Natural killer cell (primary cell): ENCODE measurements around the gene CHMP2A. TPM values are rescaled to one million over a fixed set of nuclear protein-coding genes. Genes with fewer than 3 reads are reported as not detected.

ENCODE experiments used
- ATAC-seq, 3 donors: fragments of 150-1000 bp in 2 of 3; fragments of 200-7000 bp in 1 of 3; cut with Tn5 transposase; 1 replicate in 1 of 3; 2 replicates in 2 of 3; pipeline ENCODE4 v1.10.0; 2021; ENCODE audit warnings: mild to moderate bottlenecking in 2 of 3, moderate library complexity in 2 of 3
- DNase-seq, 2 donors: peaks; one replicate each; pipeline versions ENCODE4 v3.0.0 to v3.0.0-alpha.2; 2013 to 2021; ENCODE audit warnings: mixed read lengths in 1 of 2
- H3K27ac ChIP-seq: one replicate; pipeline ENCODE4 v1.5.1; 2013; ENCODE audit warnings: mild to moderate bottlenecking, low read length
- H3K27me3 ChIP-seq: one replicate; pipeline ENCODE4 v1.6.1; 2013; ENCODE audit warnings: low read length; ENCODE audit not compliant: control insufficient read depth, insufficient read depth
- H3K36me3 ChIP-seq: one replicate; pipeline ENCODE4 v1.6.1; 2013; ENCODE audit warnings: low read length; ENCODE audit not compliant: control insufficient read depth, insufficient read depth
- H3K4me1 ChIP-seq: one replicate; pipeline ENCODE4 v1.6.1; 2013; ENCODE audit warnings: low read length; ENCODE audit not compliant: control insufficient read depth, insufficient read depth
- H3K4me3 ChIP-seq: one replicate; pipeline ENCODE4 v1.5.1; 2013; ENCODE audit warnings: low read length
- H3K9me3 ChIP-seq: one replicate; pipeline ENCODE4 v1.6.1; 2013; ENCODE audit warnings: low read length; ENCODE audit not compliant: control insufficient read depth, insufficient read depth
- H3K27ac Mint-ChIP-seq, 2 donors: one replicate each; pipeline ENCODE4 v1.8.0; 2022; ENCODE audit warnings: mild to moderate bottlenecking in 2 of 2, mixed read lengths in 2 of 2, moderate library complexity in 1 of 2
- H3K27me3 Mint-ChIP-seq, 2 donors: one replicate each; pipeline ENCODE4 v1.8.0; 2022; ENCODE audit warnings: low read depth in 2 of 2, mixed read lengths in 2 of 2
- H3K36me3 Mint-ChIP-seq: one replicate; pipeline ENCODE4 v1.8.0; 2022; ENCODE audit warnings: mixed read lengths
- H3K4me1 Mint-ChIP-seq, 2 donors: one replicate each; pipeline ENCODE4 v1.8.0; 2022; ENCODE audit warnings: mixed read lengths in 2 of 2
- H3K4me3 Mint-ChIP-seq: one replicate; pipeline ENCODE4 v1.8.0; 2022; ENCODE audit warnings: mild to moderate bottlenecking, moderate library complexity, mixed read lengths
- H3K9me3 Mint-ChIP-seq, 2 donors: one replicate each; pipeline ENCODE4 v1.8.0; 2022; ENCODE audit warnings: mixed read lengths in 2 of 2
- WGBS: methylation state at CpG from one replicate; pipeline ENCODE4 v1.1.7; 2013; ENCODE audit warnings: missing lambda C conversion rate; ENCODE audit not compliant: insufficient coverage; 5-methylcytosine and 5-hydroxymethylcytosine counted together
- intact Hi-C: fragments of 100-400 bp; cut with micrococcal nuclease; formaldehyde crosslinking; loops from one replicate; pipeline ENCODE4 v1.14.2; 2022
- total RNA-seq, 4 donors: library from RNA; stranded (reverse); fragments of 120-200 nt in 1 of 4; gene quantifications; one replicate each; pipeline versions ENCODE4 v1.2.3 to v1.2.4, GENCODE V29; 2013 to 2022
- TF ChIP-seq, protein P1 (sequence below): fragments of 200-600 bp; IDR thresholded peaks from one replicate; pipeline ENCODE4 v1.8.0; 2022; ENCODE audit warnings: antibody characterized with exemption

Gene CHMP2A
- total RNA-seq, 3 donors from 2014 or later (not counting 1 experiment from before 2014, with no cell fraction given) = 82.7 to 95.7 (median 94.7) TPM

DNA sequence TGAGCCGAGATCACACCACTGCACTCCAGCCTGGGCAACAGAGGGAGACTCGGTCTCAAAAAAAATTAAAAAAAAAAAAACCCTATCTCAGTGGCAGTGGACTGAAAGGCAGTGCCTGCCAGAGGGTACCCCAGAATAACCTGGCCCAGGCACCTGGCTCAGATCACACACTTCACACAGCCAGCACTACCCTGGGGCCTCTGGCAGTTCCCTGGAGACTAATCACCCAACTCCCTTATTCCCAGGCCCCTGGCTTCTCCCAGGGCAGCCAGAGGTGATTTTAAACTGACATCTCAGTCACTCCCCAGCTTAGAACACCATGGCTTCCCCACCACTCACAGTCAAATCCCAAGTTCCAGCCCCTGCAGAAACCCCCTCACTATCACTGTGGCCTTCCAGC, 39.6 kb downstream of the CHMP2A start:
- TF ChIP-seq, protein P1, sequence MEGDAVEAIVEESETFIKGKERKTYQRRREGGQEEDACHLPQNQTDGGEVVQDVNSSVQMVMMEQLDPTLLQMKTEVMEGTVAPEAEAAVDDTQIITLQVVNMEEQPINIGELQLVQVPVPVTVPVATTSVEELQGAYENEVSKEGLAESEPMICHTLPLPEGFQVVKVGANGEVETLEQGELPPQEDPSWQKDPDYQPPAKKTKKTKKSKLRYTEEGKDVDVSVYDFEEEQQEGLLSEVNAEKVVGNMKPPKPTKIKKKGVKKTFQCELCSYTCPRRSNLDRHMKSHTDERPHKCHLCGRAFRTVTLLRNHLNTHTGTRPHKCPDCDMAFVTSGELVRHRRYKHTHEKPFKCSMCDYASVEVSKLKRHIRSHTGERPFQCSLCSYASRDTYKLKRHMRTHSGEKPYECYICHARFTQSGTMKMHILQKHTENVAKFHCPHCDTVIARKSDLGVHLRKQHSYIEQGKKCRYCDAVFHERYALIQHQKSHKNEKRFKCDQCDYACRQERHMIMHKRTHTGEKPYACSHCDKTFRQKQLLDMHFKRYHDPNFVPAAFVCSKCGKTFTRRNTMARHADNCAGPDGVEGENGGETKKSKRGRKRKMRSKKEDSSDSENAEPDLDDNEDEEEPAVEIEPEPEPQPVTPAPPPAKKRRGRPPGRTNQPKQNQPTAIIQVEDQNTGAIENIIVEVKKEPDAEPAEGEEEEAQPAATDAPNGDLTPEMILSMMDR = no peak
- H3K4me1 Mint-ChIP-seq = peaks cover 22 to 54% of the 10 kb centered on the region in 2 donors
- intact Hi-C loops = no loop called here

DNA sequence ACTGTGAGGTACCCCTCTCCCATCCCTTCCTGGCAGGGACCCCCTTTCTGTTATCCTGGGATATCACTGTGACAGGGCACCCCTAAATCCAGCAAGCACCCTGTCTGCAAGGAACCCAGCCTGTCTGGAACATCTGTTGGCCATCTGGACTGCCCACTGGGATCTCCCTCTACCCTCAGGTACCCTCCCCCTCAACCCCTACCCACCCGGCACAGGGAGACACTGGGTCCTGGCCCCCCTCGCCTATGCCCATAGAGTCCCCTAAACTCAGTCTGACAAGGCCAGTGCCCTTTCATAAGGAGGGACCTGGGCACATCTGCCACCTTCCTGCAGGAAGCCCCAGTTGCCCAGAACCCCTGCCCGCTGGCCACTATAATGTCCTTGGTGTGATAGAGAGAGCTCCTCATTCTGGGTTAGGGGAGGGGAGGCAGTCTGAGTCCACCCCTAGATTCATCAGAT, 40.3 kb downstream of the CHMP2A start:
- H3K9me3 ChIP-seq = no peaks in the 10 kb centered on the region
- peaks cover 16% of the 10 kb centered on the region for H3K36me3 ChIP-seq

More for the DNA sequence above, 39.6 kb downstream of the CHMP2A start:
- ATAC-seq = no peak
- H3K27ac ChIP-seq = no peak overlapping the region
- no peaks in the 10 kb centered on the region for H3K27me3 ChIP-seq
- H3K9me3 Mint-ChIP-seq = no peaks in the 10 kb centered on the region
- no peaks in the 10 kb centered on the region for H3K36me3 Mint-ChIP-seq
- no peaks in the 10 kb centered on the region for H3K27me3 Mint-ChIP-seq
- no peaks in the 10 kb centered on the region for H3K9me3 ChIP-seq
- 90% methylated on average over 2 of the region's 2 CpGs for WGBS
- peak overlapping the region in 1 of 2 donors; percentile 23 for H3K27ac Mint-ChIP-seq
- DNase-seq = no peak
- H3K4me3 Mint-ChIP-seq = peak overlapping the region; percentile 65
- H3K4me1 ChIP-seq = peaks cover 51% of the 10 kb centered on the region
- H3K4me3 ChIP-seq = no peak overlapping the region
- H3K36me3 ChIP-seq = peaks cover 16% of the 10 kb centered on the region

DNA sequence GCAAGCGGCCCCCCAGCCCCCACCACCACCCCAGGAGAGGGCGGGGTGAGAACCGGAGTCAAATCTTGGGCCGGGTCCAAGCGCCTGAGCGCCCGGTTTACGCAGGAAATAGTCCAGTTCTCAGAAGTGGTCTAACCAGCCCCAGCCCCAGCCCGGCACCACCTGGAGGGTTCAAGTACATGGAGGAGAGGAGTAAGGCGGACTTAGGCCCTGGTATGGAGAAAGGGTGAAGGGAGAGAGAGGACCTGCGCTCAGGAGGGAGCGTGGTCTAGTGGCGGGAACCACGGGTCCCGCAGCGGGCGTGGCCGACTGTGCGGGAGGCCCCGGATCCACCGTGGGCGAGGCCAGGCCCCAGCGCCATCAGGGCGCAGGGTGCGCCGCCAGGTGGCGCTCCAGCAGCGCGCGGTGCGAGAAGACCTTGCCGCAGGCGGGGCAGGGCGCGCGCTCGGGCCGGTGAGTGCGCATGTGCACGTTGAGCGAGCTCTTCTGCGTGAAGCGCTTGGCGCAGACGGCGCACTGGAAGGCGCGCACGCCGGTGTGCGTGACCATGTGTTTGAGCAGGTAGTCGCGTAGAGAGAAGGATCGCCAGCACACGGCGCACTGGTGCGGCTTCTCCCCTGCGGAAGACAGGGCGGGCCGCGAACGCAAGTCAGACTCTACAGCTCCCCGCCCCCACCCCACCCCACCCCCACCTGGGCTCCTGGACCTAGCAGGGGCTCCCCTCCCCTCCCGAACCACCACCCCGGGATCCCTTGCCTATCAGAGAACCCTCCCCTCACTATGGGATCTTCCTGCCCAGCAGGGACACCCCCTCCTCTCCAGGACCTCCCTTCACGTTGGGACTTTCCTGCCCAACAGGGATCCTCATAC, 41.0 kb downstream of the CHMP2A start:
- peaks cover 41% of the 10 kb centered on the region for H3K4me1 ChIP-seq
- WGBS = 10% methylated on average over 65 of the region's 66 CpGs
- intact Hi-C loops = loop anchor here (1.0 kb wide), 1 partner anchor 67 kb away; no protein-coding TSS in a partner anchor
- H3K27ac ChIP-seq = peak overlapping the region; percentile 64
- H3K9me3 ChIP-seq = no peaks in the 10 kb centered on the region
- peak; percentile 91 to 98 for DNase-seq
- Mint-ChIP-seq H3K9me3 (no peaks in the 10 kb centered on the region), H3K4me1 (peaks cover 10 to 41% of the 10 kb centered on the region in 2 donors), H3K27me3 (no peaks in the 10 kb centered on the region), H3K27ac (peak overlapping the region; percentile 76 to 85), H3K4me3 (peak overlapping the region; percentile 84), H3K36me3 (no peaks in the 10 kb centered on the region)
- peaks cover 16% of the 10 kb centered on the region for H3K36me3 ChIP-seq
- no peak overlapping the region for H3K4me3 ChIP-seq
- H3K27me3 ChIP-seq = no peaks in the 10 kb centered on the region
- peak; percentile 95 to 97 (median 96) for ATAC-seq
- TF ChIP-seq, protein P1 = peak; percentile 79

More for the DNA sequence above, 40.3 kb downstream of the CHMP2A start:
- ATAC-seq (no peak), DNase-seq (peak in 1 of 2 donors; percentile 12)
- TF ChIP-seq, protein P1 = no peak
- intact Hi-C loops = loop anchor here (1.0 kb wide), 1 partner anchor 67 kb away; no protein-coding TSS in a partner anchor
- Histone ChIP-seq H3K4me1 (peaks cover 44% of the 10 kb centered on the region), H3K27ac (no peak overlapping the region), H3K27me3 (no peaks in the 10 kb centered on the region), H3K4me3 (no peak overlapping the region)
- Mint-ChIP-seq H3K27me3 (no peaks in the 10 kb centered on the region), H3K4me1 (peaks cover 15 to 48% of the 10 kb centered on the region in 2 donors), H3K4me3 (peak overlapping the region; percentile 47), H3K9me3 (no peaks in the 10 kb centered on the region), H3K36me3 (no peaks in the 10 kb centered on the region), H3K27ac (peak overlapping the region; percentile 76 to 85)
- 83% methylated on average over 3 of the region's 3 CpGs for WGBS
